Cardiac muscle cell (in vitro differentiated cells and primary cell): ENCODE measurements around the gene SPATS2L. TPM values are rescaled to one million over a fixed set of nuclear protein-coding genes. Genes with fewer than 3 reads are reported as not detected.

Experiments
- DNase-seq, 2 donors: peaks; one replicate each; pipeline versions ENCODE4 v3.0.0 to v3.0.0-alpha.2; 2010 to 2017; ENCODE audit warnings: low read depth in 1 of 2, low spot score in 1 of 2
- H3K27ac ChIP-seq: fragments of 200-600 bp; sonication (generic); 2 replicates; pipeline ENCODE4 v1.5.1; 2016
- H3K27me3 ChIP-seq: fragments of 200-600 bp; sonication (generic); 2 replicates; pipeline ENCODE4 v1.6.0; 2016; ENCODE audit warnings: control low read depth
- H3K36me3 ChIP-seq: fragments of 200-600 bp; sonication (generic); 2 replicates; pipeline ENCODE4 v1.5.1; 2016; ENCODE audit warnings: control low read depth
- H3K4me1 ChIP-seq: fragments of 200-600 bp; sonication (generic); 2 replicates; pipeline ENCODE4 v1.8.1; 2017; ENCODE audit warnings: low read depth, mild to moderate bottlenecking, mixed run types
- H3K4me3 ChIP-seq: fragments of 200-600 bp; sonication (generic); 2 replicates; pipeline ENCODE4 v1.5.1; 2016; ENCODE audit warnings: mild to moderate bottlenecking
- H3K9me3 ChIP-seq: fragments of 200-600 bp; sonication (generic); 2 replicates; pipeline ENCODE4 v1.5.1; 2017; ENCODE audit warnings: low read depth, mild to moderate bottlenecking, control low read depth
- polyA plus RNA-seq: library from polyadenylated mRNA; unstranded; fragments of >200 nt; fragmentation: Nextera tagmentation; extraction: Ambion mirVana; gene quantifications from 2 replicates; pipeline ENCODE4 v1.2.1, GENCODE V29; 2016
- total RNA-seq: library from RNA; depleted of rRNA; stranded (reverse); fragments of >200 nt; gene quantifications from 2 replicates; pipeline ENCODE4 v1.2.3, GENCODE V29; 2016
- TF ChIP-seq, protein P1 (sequence below): IDR thresholded peaks from 2 replicates; pipeline ENCODE4 v1.5.1; 2012; ENCODE audit warnings: low read depth, mild to moderate bottlenecking, low read length

SPATS2L gene
- total and polyA plus RNA-seq, 2 experiments from 2014 or later, result 20.0 to 37.4 TPM

- Histone ChIP-seq H3K9me3 (no peaks in the 10 kb centered on the region), H3K36me3 (no peaks in the 10 kb centered on the region), H3K27ac (no peak overlapping the region), H3K27me3 (no peaks in the 10 kb centered on the region), H3K4me3 (no peak overlapping the region), H3K4me1 (no peaks in the 10 kb centered on the region)
- DNase-seq, result peak in 1 of 2 donors; percentile 64
- TF ChIP-seq, protein P1, sequence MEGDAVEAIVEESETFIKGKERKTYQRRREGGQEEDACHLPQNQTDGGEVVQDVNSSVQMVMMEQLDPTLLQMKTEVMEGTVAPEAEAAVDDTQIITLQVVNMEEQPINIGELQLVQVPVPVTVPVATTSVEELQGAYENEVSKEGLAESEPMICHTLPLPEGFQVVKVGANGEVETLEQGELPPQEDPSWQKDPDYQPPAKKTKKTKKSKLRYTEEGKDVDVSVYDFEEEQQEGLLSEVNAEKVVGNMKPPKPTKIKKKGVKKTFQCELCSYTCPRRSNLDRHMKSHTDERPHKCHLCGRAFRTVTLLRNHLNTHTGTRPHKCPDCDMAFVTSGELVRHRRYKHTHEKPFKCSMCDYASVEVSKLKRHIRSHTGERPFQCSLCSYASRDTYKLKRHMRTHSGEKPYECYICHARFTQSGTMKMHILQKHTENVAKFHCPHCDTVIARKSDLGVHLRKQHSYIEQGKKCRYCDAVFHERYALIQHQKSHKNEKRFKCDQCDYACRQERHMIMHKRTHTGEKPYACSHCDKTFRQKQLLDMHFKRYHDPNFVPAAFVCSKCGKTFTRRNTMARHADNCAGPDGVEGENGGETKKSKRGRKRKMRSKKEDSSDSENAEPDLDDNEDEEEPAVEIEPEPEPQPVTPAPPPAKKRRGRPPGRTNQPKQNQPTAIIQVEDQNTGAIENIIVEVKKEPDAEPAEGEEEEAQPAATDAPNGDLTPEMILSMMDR, result no peak
These were observed 171.2 kb downstream of the SPATS2L start for GRCh38 chr2:200477667-200478131.

- Histone ChIP-seq H3K4me3 (no peak overlapping the region), H3K27me3 (no peaks in the 10 kb centered on the region), H3K9me3 (no peaks in the 10 kb centered on the region), H3K4me1 (no peaks in the 10 kb centered on the region), H3K27ac (no peak overlapping the region), H3K36me3 (no peaks in the 10 kb centered on the region)
- TF ChIP-seq, protein P1, result no peak
- DNase-seq, result peak in 1 of 2 donors; percentile 53
These were observed 173.3 kb downstream of the SPATS2L start for GRCh38 chr2:200479692-200480265.

GRCh38 chr2:200482194-200482593 lies 175.7 kb downstream of the SPATS2L start:
- no peaks in the 10 kb centered on the region for H3K4me1 ChIP-seq
- no peak overlapping the region for H3K4me3 ChIP-seq
- no peak overlapping the region for H3K27ac ChIP-seq
- H3K36me3 ChIP-seq, result no peaks in the 10 kb centered on the region
- no peaks in the 10 kb centered on the region for H3K9me3 ChIP-seq
- TF ChIP-seq, protein P1, result no peak
- H3K27me3 ChIP-seq, result no peaks in the 10 kb centered on the region
- DNase-seq, result no peak

DNA sequence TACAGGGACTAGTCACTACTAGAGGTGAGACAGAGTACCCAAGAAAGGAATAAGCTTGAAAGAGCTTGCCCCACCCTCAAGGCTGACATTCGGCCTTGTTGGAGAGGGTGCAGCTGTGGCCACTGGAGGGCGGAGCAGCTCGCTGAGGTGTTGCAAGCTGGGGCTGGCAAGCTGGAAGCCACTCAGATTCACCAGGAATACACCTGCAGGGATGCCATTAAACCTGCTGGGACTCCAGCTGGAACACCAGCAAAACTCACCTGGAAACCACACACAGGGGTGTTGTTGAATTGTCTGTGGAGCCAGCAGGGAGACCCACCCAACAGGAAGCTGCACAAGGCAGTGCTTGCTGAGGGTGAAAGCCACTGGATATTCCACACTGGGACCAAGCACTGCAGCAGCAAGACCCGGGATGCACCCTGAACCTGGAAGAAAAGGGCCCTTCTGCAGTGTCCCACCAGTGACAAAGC lies 177.3 kb downstream of the SPATS2L start:
- peak; percentile 42 to 71 for DNase-seq
- H3K27ac ChIP-seq, result no peak overlapping the region
- peaks cover 2% of the 10 kb centered on the region for H3K36me3 ChIP-seq
- TF ChIP-seq, protein P1, result peak; percentile 47
- no peak overlapping the region for H3K4me3 ChIP-seq
- H3K27me3 ChIP-seq, result no peaks in the 10 kb centered on the region
- no peaks in the 10 kb centered on the region for H3K4me1 ChIP-seq
- H3K9me3 ChIP-seq, result no peaks in the 10 kb centered on the region

DNA sequence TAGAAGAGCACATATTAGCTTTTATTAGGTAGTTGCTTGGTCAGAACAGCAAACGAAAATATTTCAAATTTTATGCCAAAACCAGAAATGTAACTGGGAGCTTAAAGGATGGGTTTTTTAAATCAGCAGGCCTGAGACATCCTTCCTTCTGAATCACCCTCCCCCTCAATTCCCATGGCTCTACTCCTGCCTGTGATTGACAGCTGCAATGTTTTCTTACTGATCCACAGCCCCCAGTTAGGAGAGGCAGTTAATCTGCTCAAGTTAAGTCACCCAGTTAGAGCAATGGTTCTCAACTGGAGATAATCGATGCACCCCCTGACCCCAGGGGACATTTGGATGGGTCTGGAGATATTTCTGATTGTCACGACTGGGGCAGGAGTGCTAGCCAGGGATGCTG lies 178.4 kb downstream of the SPATS2L start:
- H3K4me3 ChIP-seq, result no peak overlapping the region
- no peaks in the 10 kb centered on the region for H3K27me3 ChIP-seq
- DNase-seq, result no peak
- no peaks in the 10 kb centered on the region for H3K4me1 ChIP-seq
- no peaks in the 10 kb centered on the region for H3K9me3 ChIP-seq
- peaks cover 3% of the 10 kb centered on the region for H3K36me3 ChIP-seq
- H3K27ac ChIP-seq, result no peak overlapping the region
- TF ChIP-seq, protein P1, result no peak
